Purkinje cell (primary cell): ENCODE data around the gene SMG9. TPM values are rescaled to one million over a fixed set of nuclear protein-coding genes. Genes with fewer than 3 reads are reported as not detected.

Experiments
- polyA plus RNA-seq: library from polyadenylated mRNA; unstranded; fragments of >200 nt; fragmentation: Nextera tagmentation; gene quantifications from 2 replicates; pipeline ENCODE4 v1.2.1, GENCODE V29; 2014

The SMG9 gene, protein sequence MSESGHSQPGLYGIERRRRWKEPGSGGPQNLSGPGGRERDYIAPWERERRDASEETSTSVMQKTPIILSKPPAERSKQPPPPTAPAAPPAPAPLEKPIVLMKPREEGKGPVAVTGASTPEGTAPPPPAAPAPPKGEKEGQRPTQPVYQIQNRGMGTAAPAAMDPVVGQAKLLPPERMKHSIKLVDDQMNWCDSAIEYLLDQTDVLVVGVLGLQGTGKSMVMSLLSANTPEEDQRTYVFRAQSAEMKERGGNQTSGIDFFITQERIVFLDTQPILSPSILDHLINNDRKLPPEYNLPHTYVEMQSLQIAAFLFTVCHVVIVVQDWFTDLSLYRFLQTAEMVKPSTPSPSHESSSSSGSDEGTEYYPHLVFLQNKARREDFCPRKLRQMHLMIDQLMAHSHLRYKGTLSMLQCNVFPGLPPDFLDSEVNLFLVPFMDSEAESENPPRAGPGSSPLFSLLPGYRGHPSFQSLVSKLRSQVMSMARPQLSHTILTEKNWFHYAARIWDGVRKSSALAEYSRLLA
- polyA plus RNA-seq: 14.6 and 17.4 TPM in 2 replicates

DNA sequence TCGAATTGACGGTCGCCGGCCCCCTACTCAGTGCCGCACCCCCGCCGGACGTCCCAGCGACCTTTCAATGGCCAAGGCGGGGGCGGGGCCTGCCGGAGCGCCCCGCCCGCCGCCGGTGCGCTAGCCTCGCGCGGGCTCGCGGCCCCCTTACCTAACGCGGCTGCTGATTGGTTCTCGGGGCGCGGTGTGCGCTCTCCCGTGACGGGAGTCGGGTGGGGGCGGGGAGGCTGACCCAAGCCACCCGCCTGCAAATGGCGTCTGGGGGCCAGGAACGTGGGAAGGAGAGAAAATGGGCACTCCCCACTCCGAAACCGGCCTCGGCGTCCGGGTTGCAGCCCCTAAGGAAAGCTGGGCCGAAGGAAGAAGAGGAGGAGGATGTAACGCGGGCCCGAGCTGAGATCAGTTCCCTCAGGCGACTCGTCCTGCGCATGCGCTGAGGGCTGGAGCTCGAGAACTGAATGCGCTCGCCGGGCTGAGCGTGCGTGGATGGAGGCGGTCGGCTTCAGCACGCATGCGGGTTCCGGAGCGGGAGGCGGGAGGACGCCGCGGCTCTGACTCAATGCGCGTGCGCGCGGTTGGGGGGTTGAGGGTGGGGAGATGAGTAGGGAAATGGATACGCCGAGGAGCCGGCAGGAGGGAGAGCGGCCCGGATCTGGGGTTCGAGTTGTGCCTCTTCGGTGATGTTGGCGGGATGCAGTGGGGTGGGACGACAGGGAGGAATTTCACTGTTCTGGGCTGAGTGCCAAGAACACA lies at the start of gene SMG9:
SMG9 (minus strand) TSS at position 460 of the 753 bp plus-strand sequence. CDS start 4,221 bp downstream, outside the sequence.

DNA sequence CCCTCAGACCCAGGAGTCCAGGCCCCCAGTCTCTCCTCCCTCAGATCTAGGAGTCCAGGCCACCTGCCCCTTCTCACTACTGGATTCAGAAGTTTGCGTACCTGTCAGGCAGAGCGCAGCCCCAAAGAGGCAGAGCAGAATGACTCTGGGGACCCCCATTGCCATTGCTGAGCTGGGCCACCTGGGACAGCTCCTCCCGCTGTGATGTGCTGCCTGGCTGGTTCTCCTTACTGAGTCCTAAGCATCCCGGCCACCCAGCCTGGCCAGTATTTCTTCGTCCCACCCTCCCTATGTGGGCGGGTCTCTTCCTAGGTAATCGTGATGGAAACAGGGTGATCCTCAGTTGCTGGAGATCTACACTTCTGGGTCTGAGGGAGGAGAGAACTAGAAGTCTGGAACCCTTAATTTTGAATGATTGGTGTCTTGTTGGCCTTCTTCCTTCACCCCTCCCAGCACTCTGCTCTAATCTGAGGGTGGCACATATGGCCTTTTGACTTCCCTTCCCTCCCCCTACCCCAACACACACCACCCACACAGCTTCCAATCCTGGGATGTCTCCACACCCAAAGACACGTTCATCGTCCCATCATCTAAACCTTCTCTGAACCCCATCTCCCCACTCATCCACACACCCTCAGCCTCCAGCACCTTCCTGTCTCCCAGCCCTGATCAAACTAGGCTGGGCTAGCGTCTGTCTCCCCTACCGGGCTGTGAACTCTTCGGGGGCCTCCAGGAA lies 47.6 kb upstream of the SMG9 start, which contains the start of gene LYPD5:
LYPD5 (minus strand) TSS at position 232 of the 736 bp plus-strand sequence; CDS start at position 165, 67 bp downstream.

DNA sequence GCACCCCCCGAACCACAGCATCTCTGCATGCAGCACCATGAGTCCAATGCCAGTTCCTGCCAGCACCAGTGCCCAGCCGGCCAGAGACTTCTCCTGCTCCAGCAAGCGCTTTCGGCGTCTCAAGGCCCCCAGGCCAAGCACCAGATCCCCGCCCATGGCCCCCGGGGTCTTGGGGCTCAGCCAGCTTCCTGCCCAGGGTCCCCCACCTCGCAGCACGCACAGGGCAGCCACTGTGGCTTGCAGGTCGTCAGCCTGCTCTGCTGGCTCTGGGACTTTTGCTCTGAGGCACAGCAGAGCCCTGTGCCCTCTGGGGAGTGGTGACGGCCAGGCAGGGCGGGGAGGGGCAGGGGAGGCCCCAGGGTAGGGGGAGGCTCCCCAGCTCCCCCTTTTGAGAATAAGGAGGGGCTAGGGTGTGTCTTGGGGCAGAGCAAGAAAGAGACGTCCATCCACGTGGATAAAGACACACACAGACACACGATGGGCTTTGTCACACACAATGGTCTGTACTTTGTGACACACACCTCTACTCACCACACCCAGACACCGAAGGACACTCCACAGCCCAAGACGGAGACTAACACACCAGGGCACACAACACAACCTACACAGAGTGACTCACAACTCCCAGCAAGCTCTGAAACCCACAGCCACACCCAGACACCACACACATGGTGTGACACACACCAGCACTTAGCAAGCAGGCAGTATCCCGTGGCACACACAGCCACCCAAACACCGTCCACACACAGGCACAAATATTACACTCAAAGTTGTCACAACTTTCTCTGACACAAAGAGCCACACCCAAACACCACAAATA lies 26.2 kb upstream of the SMG9 start, which contains the start of gene KCNN4:
KCNN4 (minus strand) TSS at position 268 of the 820 bp plus-strand sequence; CDS start at position 156, 112 bp downstream.

DNA sequence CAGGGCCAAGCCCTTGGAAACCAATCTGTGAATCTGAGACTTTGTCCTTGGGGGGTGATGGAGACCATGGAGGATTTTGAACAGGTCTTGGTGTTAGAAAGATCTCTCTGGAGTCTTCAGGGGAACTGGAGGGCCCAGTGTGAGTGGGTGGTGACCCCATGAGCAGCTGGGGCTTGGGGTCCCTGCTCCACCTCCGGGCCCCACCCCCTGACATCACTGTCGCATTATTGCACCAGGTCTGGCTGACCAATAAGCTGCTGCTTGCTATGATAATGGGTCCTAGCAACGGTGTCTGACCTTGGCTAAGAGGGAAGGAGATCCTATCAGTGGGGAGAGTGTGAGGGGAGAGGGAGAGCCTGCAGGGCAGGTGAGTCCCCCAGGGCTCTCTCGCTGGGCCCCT lies 39.0 kb downstream of the SMG9 start, which contains the start of gene IRGC:
IRGC (plus strand) TSS at position 301 of the 400 bp plus-strand sequence. CDS start 2,483 bp downstream, outside the sequence.

Other genes with a start within 250 kb of the SMG9 start
- 21.0 and 26.9 TPM in 2 replicates for gene ETHE1, start 227.8 kb downstream of the SMG9 start, polyA plus RNA-seq
- 1.5 and 2.5 TPM in 2 replicates for gene ZNF575, start 221.8 kb downstream of the SMG9 start, polyA plus RNA-seq
- 6.7 and 7.5 TPM in 2 replicates for gene XRCC1, start 179.4 kb downstream of the SMG9 start, polyA plus RNA-seq
- 2.3 and 17.2 TPM in 2 replicates for gene PINLYP, start 179.2 kb downstream of the SMG9 start, polyA plus RNA-seq
- gene IRGQ, start 158.8 kb downstream of the SMG9 start, polyA plus RNA-seq: 11.0 and 21.0 TPM in 2 replicates
- gene ZNF576, start 158.4 kb downstream of the SMG9 start, polyA plus RNA-seq: 7.6 and 9.6 TPM in 2 replicates
- gene SRRM5, start 142.9 kb downstream of the SMG9 start, polyA plus RNA-seq: not detected in 2 replicates
- 2.1 and 4.3 TPM in 2 replicates for gene ZNF428, start 135.3 kb downstream of the SMG9 start, polyA plus RNA-seq
- gene CADM4, start 115.1 kb downstream of the SMG9 start, polyA plus RNA-seq: 4.4 and 12.0 TPM in 2 replicates
- gene PLAUR, start 84.8 kb downstream of the SMG9 start, polyA plus RNA-seq: 11.1 and 12.1 TPM in 2 replicates
- not detected in 2 replicates for gene IRGC, start 38.9 kb downstream of the SMG9 start, polyA plus RNA-seq
- 4.1 TPM in 1 of 2 replicates, not detected in the other for gene KCNN4, start 26.0 kb upstream of the SMG9 start, polyA plus RNA-seq
- gene LYPD5, start 47.5 kb upstream of the SMG9 start, polyA plus RNA-seq: 8.0 and 10.0 TPM in 2 replicates
- 9.2 and 20.3 TPM in 2 replicates for gene ZNF283, start 72.4 kb upstream of the SMG9 start, polyA plus RNA-seq
- gene ZNF404, start 129.0 kb upstream of the SMG9 start, polyA plus RNA-seq: 33.5 and 40.2 TPM in 2 replicates
- gene ZNF45, start 180.3 kb upstream of the SMG9 start, polyA plus RNA-seq: 2.8 and 3.4 TPM in 2 replicates
- gene ZNF221, start 196.3 kb upstream of the SMG9 start, polyA plus RNA-seq: 4.2 TPM in 1 of 2 replicates, not detected in the other
- gene ZNF155, start 229.2 kb upstream of the SMG9 start, polyA plus RNA-seq: 1.3 and 3.4 TPM in 2 replicates
- gene ZNF230, start 248.0 kb upstream of the SMG9 start, polyA plus RNA-seq: 3.3 and 4.5 TPM in 2 replicates